A549 (cell line): ENCODE data around the gene SHANK1.

Experiments used
- EP300 ChIP-seq, 2 experiments: fragments of >200 bp; sonication (Bioruptor Twin); formaldehyde crosslinking; IDR thresholded peaks; 2 replicates in 1 of 2; 3 replicates in 1 of 2; pipeline ENCODE4 v1.6.1; 2016 to 2017
- ESRRA ChIP-seq: fragments of 150-350 bp; IDR thresholded peaks from 2 replicates; pipeline ENCODE4 v1.6.1; 2014; ENCODE audit warnings: mild to moderate bottlenecking, low read length, borderline replicate concordance
- HOXA7 ChIP-seq: fragments of 250-450 bp; sonication (Bioruptor Pico); IDR thresholded peaks from 2 replicates; pipeline ENCODE4 v1.5.0; 2020; ENCODE audit warnings: mild to moderate bottlenecking, moderate library complexity
- JUN ChIP-seq, 2 experiments: fragments of >200 bp; sonication (Bioruptor Twin); formaldehyde crosslinking; IDR thresholded peaks; 2 replicates in 1 of 2; 3 replicates in 1 of 2; pipeline ENCODE4 v1.6.1; 2016 to 2017
- KDM1A ChIP-seq: fragments of 200-600 bp; sonication (generic); IDR thresholded peaks from 2 replicates; pipeline ENCODE4 v1.6.1; 2016; ENCODE audit warnings: low read depth, mild to moderate bottlenecking
- POLR2A ChIP-seq: IDR thresholded peaks from 2 replicates; pipeline ENCODE4 v1.6.1; 2012; ENCODE audit warnings: mild to moderate bottlenecking, low read length
- POLR2AphosphoS2 ChIP-seq: conservative IDR thresholded peaks from 2 replicates; pipeline ENCODE4 v1.6.1; 2012; ENCODE audit warnings: low read length, improper control_type of control experiment, inconsistent platforms
- RFX5 ChIP-seq: fragments of 450-650 bp; IDR thresholded peaks from 2 replicates; pipeline ENCODE4 v1.7.1; 2014; ENCODE audit warnings: antibody characterized with exemption, mild to moderate bottlenecking, moderate library complexity
- TF ChIP-seq, protein P1 (sequence below): fragments of >200 bp; sonication (Bioruptor Twin); formaldehyde crosslinking; IDR thresholded peaks from 3 replicates; pipeline ENCODE4 v1.5.1; 2016
- TF ChIP-seq, protein P2 (sequence below): IDR thresholded peaks from 2 replicates; pipeline ENCODE4 v1.6.1; 2012
- TF ChIP-seq, protein P3 (sequence below): fragments of 450-650 bp; IDR thresholded peaks from 2 replicates; pipeline ENCODE4 v1.6.1; 2014; ENCODE audit warnings: antibody characterized with exemption
- TF ChIP-seq, protein P4 (sequence below): fragments of 200-600 bp; sonication (generic); IDR thresholded peaks from 2 replicates; pipeline ENCODE4 v1.6.1; 2016; ENCODE audit warnings: antibody characterized with exemption, mild to moderate bottlenecking, moderate library complexity

DNA sequence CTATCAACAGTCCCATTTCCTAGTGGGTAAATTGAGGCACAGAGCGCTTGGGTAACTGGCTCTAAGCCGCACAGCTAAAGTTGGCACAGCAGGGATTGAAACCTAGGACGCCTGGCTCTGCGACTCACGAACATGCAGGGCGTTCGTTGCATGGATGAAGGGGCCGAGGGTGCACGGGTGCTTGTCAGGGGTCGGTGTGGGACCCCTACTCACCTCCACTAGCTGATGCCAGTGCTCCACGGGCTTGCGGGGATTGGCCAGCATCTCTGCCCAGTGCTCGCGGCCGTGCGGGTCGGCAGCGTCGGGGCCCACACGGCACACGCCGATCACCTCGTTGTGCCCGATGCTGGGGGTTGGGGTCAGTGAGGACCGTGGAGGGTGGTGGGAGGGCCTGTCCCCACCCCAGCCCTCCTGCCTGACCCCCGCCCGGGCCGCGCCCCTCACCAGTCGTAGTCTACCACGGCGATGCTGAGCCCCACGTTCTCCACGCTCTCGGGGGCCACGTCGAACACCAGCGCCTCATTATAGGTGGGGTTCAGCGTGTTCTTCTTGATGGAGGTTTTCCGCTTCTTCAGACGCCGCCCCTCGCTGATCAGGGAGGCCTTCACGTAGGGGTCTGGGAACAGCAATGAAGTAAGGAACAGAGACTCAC is 94.5 kb downstream of the SHANK1 start:
- TF ChIP-seq, protein P1, sequence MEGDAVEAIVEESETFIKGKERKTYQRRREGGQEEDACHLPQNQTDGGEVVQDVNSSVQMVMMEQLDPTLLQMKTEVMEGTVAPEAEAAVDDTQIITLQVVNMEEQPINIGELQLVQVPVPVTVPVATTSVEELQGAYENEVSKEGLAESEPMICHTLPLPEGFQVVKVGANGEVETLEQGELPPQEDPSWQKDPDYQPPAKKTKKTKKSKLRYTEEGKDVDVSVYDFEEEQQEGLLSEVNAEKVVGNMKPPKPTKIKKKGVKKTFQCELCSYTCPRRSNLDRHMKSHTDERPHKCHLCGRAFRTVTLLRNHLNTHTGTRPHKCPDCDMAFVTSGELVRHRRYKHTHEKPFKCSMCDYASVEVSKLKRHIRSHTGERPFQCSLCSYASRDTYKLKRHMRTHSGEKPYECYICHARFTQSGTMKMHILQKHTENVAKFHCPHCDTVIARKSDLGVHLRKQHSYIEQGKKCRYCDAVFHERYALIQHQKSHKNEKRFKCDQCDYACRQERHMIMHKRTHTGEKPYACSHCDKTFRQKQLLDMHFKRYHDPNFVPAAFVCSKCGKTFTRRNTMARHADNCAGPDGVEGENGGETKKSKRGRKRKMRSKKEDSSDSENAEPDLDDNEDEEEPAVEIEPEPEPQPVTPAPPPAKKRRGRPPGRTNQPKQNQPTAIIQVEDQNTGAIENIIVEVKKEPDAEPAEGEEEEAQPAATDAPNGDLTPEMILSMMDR, result no peak
- no peak for TF ChIP-seq ESRRA
- TF ChIP-seq RFX5, result no peak
- TF ChIP-seq, protein P2, sequence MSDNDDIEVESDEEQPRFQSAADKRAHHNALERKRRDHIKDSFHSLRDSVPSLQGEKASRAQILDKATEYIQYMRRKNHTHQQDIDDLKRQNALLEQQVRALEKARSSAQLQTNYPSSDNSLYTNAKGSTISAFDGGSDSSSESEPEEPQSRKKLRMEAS, result no peak
- TF ChIP-seq HOXA7, result no peak
- TF ChIP-seq POLR2AphosphoS2, result no peak
- TF ChIP-seq POLR2A, result no peak
- no peak for TF ChIP-seq KDM1A
- no peak for TF ChIP-seq JUN (IDR thresholded peaks at IDR 0.05)
- TF ChIP-seq, protein P3, sequence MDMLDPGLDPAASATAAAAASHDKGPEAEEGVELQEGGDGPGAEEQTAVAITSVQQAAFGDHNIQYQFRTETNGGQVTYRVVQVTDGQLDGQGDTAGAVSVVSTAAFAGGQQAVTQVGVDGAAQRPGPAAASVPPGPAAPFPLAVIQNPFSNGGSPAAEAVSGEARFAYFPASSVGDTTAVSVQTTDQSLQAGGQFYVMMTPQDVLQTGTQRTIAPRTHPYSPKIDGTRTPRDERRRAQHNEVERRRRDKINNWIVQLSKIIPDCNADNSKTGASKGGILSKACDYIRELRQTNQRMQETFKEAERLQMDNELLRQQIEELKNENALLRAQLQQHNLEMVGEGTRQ, result no peak
- TF ChIP-seq, protein P4, sequence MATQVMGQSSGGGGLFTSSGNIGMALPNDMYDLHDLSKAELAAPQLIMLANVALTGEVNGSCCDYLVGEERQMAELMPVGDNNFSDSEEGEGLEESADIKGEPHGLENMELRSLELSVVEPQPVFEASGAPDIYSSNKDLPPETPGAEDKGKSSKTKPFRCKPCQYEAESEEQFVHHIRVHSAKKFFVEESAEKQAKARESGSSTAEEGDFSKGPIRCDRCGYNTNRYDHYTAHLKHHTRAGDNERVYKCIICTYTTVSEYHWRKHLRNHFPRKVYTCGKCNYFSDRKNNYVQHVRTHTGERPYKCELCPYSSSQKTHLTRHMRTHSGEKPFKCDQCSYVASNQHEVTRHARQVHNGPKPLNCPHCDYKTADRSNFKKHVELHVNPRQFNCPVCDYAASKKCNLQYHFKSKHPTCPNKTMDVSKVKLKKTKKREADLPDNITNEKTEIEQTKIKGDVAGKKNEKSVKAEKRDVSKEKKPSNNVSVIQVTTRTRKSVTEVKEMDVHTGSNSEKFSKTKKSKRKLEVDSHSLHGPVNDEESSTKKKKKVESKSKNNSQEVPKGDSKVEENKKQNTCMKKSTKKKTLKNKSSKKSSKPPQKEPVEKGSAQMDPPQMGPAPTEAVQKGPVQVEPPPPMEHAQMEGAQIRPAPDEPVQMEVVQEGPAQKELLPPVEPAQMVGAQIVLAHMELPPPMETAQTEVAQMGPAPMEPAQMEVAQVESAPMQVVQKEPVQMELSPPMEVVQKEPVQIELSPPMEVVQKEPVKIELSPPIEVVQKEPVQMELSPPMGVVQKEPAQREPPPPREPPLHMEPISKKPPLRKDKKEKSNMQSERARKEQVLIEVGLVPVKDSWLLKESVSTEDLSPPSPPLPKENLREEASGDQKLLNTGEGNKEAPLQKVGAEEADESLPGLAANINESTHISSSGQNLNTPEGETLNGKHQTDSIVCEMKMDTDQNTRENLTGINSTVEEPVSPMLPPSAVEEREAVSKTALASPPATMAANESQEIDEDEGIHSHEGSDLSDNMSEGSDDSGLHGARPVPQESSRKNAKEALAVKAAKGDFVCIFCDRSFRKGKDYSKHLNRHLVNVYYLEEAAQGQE, result no peak
- TF ChIP-seq EP300 (IDR thresholded peaks at IDR 0.05), result no peak
